SU-DHL-6 (cell line): ENCODE results near the gene APBA2.

Experiments used
- EZH2phosphoT487 ChIP-seq: fragments of 200-600 bp; sonication (generic), shearing (Covaris generic); conservative IDR thresholded peaks from 2 replicates; pipeline ENCODE4 v1.6.1; 2018; ENCODE audit warnings: mild to moderate bottlenecking, antibody characterized with exemption, low read length, moderate library complexity, mixed read lengths
- TF ChIP-seq, protein P1 (sequence below): fragments of 200-600 bp; sonication (generic); IDR thresholded peaks from one replicate; pipeline ENCODE4 v1.5.1; 2017; ENCODE audit warnings: antibody characterized with exemption, mild to moderate bottlenecking, low read length, moderate library complexity; ENCODE audit not compliant: insufficient read depth, poor library complexity, severe bottlenecking

DNA sequence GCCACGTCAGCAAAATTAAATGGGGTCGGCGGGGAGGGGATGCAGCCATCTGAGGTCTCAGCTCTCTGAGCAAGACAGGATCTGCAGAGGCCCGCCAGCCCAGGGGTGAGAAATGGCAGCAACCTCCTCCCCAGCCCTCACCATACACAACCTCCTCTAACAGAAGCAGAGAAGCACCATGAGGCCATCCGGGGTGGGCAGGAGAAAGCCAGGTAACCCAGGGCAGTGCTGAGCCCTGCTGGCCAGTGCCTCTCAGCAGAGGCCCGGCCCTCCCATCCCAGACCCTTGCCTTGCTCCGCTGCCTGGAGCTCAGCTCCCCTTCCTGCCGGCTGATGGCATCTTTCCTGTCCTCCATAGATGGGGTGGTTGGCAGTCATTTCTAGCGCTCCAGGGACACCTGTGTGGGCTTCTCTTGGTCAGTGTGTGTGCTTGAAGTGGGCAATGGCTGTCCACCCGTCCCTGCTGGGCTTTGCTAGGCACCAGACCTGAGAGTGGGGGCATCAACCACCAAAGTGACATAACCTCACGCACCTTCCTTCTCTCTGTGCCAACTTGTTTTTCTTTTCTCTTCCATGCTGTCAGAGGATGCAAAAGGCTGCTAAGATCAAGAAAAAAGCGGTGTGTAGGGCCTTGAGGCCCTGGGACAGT, 208.0 kb downstream of the APBA2 start:
- TF ChIP-seq, protein P1, sequence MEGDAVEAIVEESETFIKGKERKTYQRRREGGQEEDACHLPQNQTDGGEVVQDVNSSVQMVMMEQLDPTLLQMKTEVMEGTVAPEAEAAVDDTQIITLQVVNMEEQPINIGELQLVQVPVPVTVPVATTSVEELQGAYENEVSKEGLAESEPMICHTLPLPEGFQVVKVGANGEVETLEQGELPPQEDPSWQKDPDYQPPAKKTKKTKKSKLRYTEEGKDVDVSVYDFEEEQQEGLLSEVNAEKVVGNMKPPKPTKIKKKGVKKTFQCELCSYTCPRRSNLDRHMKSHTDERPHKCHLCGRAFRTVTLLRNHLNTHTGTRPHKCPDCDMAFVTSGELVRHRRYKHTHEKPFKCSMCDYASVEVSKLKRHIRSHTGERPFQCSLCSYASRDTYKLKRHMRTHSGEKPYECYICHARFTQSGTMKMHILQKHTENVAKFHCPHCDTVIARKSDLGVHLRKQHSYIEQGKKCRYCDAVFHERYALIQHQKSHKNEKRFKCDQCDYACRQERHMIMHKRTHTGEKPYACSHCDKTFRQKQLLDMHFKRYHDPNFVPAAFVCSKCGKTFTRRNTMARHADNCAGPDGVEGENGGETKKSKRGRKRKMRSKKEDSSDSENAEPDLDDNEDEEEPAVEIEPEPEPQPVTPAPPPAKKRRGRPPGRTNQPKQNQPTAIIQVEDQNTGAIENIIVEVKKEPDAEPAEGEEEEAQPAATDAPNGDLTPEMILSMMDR = no peak
- no peak for TF ChIP-seq EZH2phosphoT487
